Effector memory CD8-positive, alpha-beta T cell (primary cell): ENCODE results near the gene HTR3A.

Source experiments
- ATAC-seq: fragments of 150-1000 bp; cut with Tn5 transposase; replicated peaks from 2 replicates; pipeline ENCODE4 v1.10.0; 2021; ENCODE audit warnings: mild to moderate bottlenecking, moderate library complexity
- DNase-seq, 3 experiments: peaks; one replicate each; pipeline ENCODE4 v3.0.0; 2021
- H3K27ac Mint-ChIP-seq, 2 donors: one replicate each; pipeline ENCODE4 v1.8.0; 2022; ENCODE audit warnings: mild to moderate bottlenecking in 2 of 2, mixed read lengths in 2 of 2, moderate library complexity in 2 of 2
- H3K27me3 Mint-ChIP-seq, 2 donors: one replicate each; pipeline ENCODE4 v1.8.0; 2022; ENCODE audit warnings: mixed read lengths in 2 of 2
- H3K36me3 Mint-ChIP-seq: one replicate; pipeline ENCODE4 v1.8.0; 2022; ENCODE audit warnings: mild to moderate bottlenecking, moderate library complexity, mixed read lengths; ENCODE audit not compliant: insufficient read depth
- H3K4me1 Mint-ChIP-seq, 2 donors: one replicate each; pipeline ENCODE4 v1.8.0; 2022; ENCODE audit warnings: low read depth in 2 of 2, mixed read lengths in 2 of 2
- H3K4me3 Mint-ChIP-seq, 2 donors: one replicate each; pipeline ENCODE4 v1.8.0; 2022; ENCODE audit warnings: mild to moderate bottlenecking in 2 of 2, mixed read lengths in 2 of 2, moderate library complexity in 2 of 2
- H3K9me3 Mint-ChIP-seq, 2 donors: one replicate each; pipeline ENCODE4 v1.8.0; 2022; ENCODE audit warnings: mixed read lengths in 2 of 2

Gene HTR3A

DNA sequence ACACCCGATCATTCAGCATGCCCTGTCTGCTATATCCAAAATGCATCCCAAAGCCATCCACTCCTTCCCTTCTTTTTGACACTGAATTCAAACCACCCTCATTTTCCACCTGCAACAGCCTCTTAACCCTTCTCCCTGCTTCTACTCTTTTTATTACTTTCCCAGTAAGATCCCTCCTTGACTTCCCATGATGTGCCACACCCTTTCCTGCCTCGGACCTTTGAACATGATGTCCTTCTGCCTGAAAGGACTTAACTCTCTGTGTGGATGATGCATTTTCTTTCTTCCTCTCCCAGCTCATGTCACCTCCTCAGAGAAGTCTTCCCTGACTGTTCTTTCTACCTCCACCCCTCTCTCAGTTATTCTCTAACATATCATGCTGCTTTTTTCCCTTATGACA lies 36.5 kb downstream of the HTR3A start:
- peaks cover 3% of the 10 kb centered on the region for H3K36me3 Mint-ChIP-seq
- peaks cover 26 to 33% of the 10 kb centered on the region in 2 donors for H3K27me3 Mint-ChIP-seq
- no peak for ATAC-seq
- peaks cover 0 to 4% of the 10 kb centered on the region in 2 donors for H3K4me1 Mint-ChIP-seq
- H3K27ac Mint-ChIP-seq: no peak overlapping the region
- no peak for DNase-seq
- no peaks in the 10 kb centered on the region for H3K9me3 Mint-ChIP-seq
- H3K4me3 Mint-ChIP-seq: no peak overlapping the region

DNA sequence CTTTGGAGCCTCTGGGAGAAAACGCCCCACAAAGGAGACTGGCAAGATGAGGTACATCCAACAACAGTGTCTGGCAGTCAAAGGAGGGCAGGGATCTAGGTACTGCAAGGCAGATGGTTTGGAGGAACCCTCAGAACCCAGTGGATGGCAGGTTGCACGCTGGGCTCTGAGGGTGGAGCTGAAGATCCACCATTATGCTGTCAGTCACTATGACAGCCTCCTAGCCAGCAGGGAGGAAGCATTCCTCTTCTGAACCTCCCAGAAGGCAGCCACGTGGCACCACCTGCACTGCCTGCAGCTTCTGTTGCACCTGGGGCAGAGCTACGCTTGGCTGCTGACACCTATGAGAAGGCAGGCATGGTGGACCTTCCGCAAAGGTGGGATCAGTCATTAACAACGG lies 40.2 kb downstream of the HTR3A start:
- ATAC-seq (no peak), DNase-seq (no peak)
- no peak overlapping the region for H3K4me3 Mint-ChIP-seq
- no peaks in the 10 kb centered on the region for H3K9me3 Mint-ChIP-seq
- H3K4me1 Mint-ChIP-seq: no peaks in the 10 kb centered on the region
- H3K36me3 Mint-ChIP-seq: no peaks in the 10 kb centered on the region
- H3K27me3 Mint-ChIP-seq: peaks cover 31 to 40% of the 10 kb centered on the region in 2 donors
- H3K27ac Mint-ChIP-seq: no peak overlapping the region

DNA sequence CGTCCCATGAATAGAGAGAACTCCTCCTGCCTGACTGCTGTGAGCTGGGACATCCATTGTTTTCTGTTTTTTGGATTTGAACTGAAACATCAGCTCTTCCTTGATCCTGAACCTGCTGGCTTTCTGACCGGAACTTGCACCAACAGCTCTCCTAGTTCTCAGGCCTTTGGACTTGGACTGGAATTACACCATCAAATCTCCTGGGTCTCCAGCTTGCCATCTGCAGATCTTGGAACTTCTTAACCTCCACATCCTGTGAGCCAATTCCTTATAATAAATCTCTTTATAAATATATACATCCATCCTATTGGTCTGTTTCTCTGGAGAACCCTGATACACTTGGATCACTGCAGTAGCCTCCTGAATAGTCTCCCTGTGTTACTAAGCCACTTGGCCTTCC lies 42.1 kb downstream of the HTR3A start:
- DNase-seq (no peak), ATAC-seq (no peak)
- H3K4me3 Mint-ChIP-seq: no peak overlapping the region
- H3K27me3 Mint-ChIP-seq: peaks cover 20 to 29% of the 10 kb centered on the region in 2 donors
- H3K27ac Mint-ChIP-seq: no peak overlapping the region
- H3K4me1 Mint-ChIP-seq: no peaks in the 10 kb centered on the region
- H3K9me3 Mint-ChIP-seq: no peaks in the 10 kb centered on the region
- no peaks in the 10 kb centered on the region for H3K36me3 Mint-ChIP-seq

DNA sequence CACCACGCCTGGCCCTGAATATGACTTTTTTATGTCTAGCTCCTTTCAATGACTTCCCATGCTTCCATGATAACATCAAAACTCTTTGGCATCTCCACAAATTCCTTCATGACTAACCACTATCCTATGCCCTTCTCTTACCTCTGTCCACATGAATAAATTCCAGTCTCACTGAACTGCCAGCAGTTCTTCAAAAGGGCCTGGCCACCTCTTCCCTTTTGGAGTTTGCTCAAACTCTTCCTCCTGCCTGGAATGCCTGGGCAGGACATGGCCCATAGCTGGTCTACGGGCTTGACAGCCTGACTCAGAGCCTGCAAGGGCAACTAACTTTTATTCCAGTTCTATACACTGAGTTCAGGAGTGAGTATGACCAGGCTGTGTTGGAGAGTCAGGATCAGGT lies 42.8 kb downstream of the HTR3A start:
- DNase-seq (no peak), ATAC-seq (no peak)
- peaks cover 13 to 21% of the 10 kb centered on the region in 2 donors for H3K27me3 Mint-ChIP-seq
- no peaks in the 10 kb centered on the region for H3K9me3 Mint-ChIP-seq
- H3K4me3 Mint-ChIP-seq: no peak overlapping the region
- H3K4me1 Mint-ChIP-seq: no peaks in the 10 kb centered on the region
- no peak overlapping the region for H3K27ac Mint-ChIP-seq
- H3K36me3 Mint-ChIP-seq: no peaks in the 10 kb centered on the region

DNA sequence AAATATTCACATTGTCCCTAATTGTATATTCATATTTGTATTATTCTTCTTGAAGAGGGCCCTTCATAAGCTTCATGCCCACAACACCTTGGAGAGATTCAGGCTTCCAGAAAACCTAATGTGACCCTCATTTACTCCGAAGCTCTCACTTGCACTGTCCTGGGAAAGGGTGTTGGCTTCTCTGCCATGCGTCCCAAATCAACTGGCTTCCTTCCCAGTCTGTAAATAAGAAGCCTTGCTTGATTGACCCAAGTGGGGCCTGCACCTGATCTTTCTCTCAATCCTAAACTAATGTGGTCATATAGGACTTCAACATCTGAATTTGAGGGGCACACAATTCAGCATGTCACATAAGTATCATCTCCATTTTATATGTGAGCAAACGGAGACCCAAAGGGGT lies 44.1 kb downstream of the HTR3A start:
- peaks cover 11 to 17% of the 10 kb centered on the region in 2 donors for H3K27me3 Mint-ChIP-seq
- H3K36me3 Mint-ChIP-seq: no peaks in the 10 kb centered on the region
- H3K9me3 Mint-ChIP-seq: no peaks in the 10 kb centered on the region
- H3K4me1 Mint-ChIP-seq: no peaks in the 10 kb centered on the region
- H3K4me3 Mint-ChIP-seq: no peak overlapping the region
- ATAC-seq (no peak), DNase-seq (no peak)
- H3K27ac Mint-ChIP-seq: no peak overlapping the region

DNA sequence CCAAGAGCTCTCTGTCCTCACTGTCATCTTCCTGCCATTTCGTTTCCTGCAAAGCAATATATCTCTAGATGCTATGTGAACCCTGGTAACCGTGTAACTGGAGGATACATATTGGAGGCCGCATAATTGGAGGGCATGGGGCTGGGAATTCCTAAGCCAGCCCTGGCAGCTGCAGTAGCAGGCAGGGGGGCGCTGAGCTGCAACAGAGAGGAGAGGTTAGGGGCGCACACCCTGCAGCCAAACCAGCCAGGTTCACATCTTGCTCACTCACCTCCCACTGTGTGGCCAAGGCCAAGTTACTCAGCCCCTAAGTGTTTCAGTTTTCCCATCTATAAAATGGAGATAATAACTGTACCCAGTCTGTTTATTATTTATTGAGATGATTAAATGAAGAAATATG lies 44.7 kb downstream of the HTR3A start:
- Mint-ChIP-seq H3K4me1 (no peaks in the 10 kb centered on the region), H3K9me3 (no peaks in the 10 kb centered on the region), H3K4me3 (no peak overlapping the region), H3K36me3 (no peaks in the 10 kb centered on the region), H3K27ac (no peak overlapping the region), H3K27me3 (peaks cover 8 to 17% of the 10 kb centered on the region in 2 donors)
- ATAC-seq (no peak), DNase-seq (no peak)

DNA sequence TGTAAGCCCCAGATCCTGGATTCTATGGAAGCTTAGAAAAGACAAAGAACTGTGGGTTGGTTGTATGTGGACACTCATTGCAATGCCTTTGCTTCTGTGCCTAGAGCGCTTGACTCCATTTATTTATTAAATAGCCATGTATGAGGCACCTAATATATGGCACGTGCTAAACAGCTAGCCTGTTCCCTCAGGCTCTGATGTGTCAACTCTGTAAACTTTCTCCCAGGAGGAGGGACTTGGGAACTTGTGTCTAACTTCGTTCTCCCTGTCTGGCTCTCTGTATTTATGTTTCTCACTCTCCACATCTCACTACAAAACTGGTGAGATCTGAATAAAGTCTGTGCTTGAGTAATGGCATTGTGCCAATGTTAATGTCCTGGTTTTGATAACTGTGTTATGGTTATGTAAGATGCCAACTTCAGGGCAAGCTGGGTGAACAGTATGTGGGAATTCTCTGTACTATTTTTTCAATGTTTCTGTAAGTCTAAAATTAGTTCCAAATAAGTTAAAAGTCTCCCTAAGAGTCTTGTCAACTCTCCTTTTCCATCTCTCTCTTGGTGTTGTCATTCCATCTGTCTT lies 50.5 kb downstream of the HTR3A start:
- Mint-ChIP-seq H3K4me3 (no peak overlapping the region), H3K9me3 (no peaks in the 10 kb centered on the region), H3K36me3 (no peaks in the 10 kb centered on the region), H3K27ac (no peak overlapping the region), H3K4me1 (peaks cover 5% of the 10 kb centered on the region in 2 donors), H3K27me3 (peaks cover 13 to 25% of the 10 kb centered on the region in 2 donors)
- no peak for ATAC-seq
- no peak for DNase-seq

DNA sequence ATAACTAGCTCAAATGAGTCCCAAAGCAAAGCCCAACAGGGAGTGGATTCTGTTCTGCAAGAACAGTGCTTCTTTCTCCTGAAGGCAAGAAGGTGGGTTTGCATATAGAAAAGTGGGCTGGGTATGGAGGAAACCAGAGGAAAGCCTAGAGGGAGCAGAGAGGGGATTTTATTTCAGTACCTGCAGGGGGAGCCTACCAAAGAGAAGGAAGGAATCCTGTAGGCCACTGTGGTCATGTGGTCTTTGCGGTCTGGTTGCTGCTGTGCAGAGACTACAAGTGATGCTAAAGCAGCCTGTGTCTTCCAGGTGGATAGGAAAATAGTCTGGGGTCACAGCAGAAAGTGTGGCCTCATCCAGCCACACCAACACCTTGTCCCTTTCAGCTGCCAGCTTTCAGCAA lies 51.4 kb downstream of the HTR3A start:
- no peaks in the 10 kb centered on the region for H3K9me3 Mint-ChIP-seq
- peaks cover 5% of the 10 kb centered on the region in 2 donors for H3K4me1 Mint-ChIP-seq
- H3K36me3 Mint-ChIP-seq: no peaks in the 10 kb centered on the region
- ATAC-seq (peak; percentile 84), DNase-seq (peak; percentile 12 to 22 (median 20))
- H3K27me3 Mint-ChIP-seq: peaks cover 22 to 32% of the 10 kb centered on the region in 2 donors
- H3K4me3 Mint-ChIP-seq: no peak overlapping the region
- no peak overlapping the region for H3K27ac Mint-ChIP-seq

DNA sequence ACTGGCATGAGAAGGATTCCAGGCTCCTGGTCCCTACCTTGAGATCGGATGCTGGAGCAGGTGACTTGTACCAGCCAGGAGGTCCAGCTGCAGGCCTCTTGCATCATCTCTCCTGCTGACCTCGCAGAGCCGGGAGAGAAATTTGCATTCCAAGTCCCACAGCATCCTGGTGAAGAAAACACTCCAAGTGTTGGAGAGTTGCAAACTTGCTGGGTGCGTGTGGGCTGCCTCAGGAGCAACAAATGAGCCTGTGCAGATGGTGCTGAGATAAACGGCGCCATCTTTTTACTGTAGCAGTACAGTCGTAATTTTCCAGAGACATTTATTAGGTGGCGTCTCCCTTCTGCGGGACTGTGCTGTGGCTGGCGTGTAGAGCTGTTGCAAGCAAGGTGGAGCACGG lies 52.5 kb downstream of the HTR3A start:
- Mint-ChIP-seq H3K36me3 (no peaks in the 10 kb centered on the region), H3K27ac (no peak overlapping the region), H3K27me3 (peaks cover 32 to 33% of the 10 kb centered on the region in 2 donors), H3K9me3 (no peaks in the 10 kb centered on the region), H3K4me1 (peaks cover 5 to 6% of the 10 kb centered on the region in 2 donors), H3K4me3 (no peak overlapping the region)
- no peak for DNase-seq
- no peak for ATAC-seq

DNA sequence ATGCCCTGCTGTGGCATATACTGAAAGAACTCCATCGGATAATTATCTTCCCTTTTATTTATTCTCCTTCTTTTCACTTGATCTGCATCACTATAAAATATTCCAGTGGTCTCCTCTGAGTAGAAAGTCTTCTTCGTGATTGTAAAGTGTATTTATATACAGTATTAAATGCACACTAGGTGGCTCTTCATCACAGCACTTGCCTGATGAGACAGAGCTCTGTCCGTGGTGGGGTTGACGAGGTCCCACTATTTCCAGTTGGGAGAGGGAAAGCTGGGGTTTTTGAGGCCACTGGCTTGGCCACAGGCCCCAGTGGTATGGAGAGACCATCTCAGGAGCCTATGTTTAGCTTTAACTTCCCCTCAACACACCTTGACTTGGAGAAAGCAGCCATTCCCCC lies 53.0 kb downstream of the HTR3A start:
- no peak for DNase-seq

DNA sequence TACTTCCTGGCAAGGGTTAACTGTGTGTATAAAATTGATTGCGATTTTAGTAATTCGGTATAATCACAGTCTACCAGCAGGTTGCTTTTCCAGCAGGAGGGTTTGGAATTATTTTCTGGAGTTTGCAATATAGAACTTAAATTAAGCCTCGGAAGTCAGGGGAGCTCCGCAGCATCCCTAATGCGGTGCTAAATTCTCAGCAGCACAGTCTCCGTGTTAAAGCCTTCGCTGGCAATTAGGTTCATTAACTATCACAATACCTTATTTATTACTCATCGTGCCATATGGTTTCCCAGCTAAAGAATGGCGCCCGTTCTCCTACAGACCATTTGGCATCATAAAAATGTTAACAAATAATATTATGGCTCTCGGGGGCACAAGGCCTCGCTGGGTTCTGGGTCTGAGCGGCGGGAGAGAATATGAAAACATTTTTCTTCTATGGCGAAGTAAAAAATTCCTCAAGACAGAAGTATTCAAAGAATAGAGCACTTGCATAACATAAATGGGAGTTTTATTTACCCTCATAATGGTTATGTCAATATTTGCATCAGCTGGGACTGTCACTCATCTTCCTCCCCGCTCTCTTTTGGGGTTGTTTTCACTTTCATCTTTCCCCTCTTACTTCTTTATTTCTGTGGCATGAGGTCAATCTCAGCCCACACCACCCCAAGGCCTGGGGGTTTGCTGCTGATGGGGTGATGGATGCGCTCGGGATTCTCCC lies 56.5 kb downstream of the HTR3A start:
- ATAC-seq (no peak), DNase-seq (no peak)
- Mint-ChIP-seq H3K4me1 (peaks cover 5 to 7% of the 10 kb centered on the region in 2 donors), H3K9me3 (no peaks in the 10 kb centered on the region), H3K4me3 (no peak overlapping the region), H3K36me3 (no peaks in the 10 kb centered on the region), H3K27ac (no peak overlapping the region), H3K27me3 (peaks cover 41 to 45% of the 10 kb centered on the region in 2 donors)

More for the DNA sequence above, 53.0 kb downstream of the HTR3A start:
- peaks cover 32 to 33% of the 10 kb centered on the region in 2 donors for H3K27me3 Mint-ChIP-seq
- H3K27ac Mint-ChIP-seq: no peak overlapping the region
- peaks cover 5 to 6% of the 10 kb centered on the region in 2 donors for H3K4me1 Mint-ChIP-seq
- no peak for ATAC-seq
- H3K9me3 Mint-ChIP-seq: no peaks in the 10 kb centered on the region
- no peaks in the 10 kb centered on the region for H3K36me3 Mint-ChIP-seq
- H3K4me3 Mint-ChIP-seq: no peak overlapping the region

DNA sequence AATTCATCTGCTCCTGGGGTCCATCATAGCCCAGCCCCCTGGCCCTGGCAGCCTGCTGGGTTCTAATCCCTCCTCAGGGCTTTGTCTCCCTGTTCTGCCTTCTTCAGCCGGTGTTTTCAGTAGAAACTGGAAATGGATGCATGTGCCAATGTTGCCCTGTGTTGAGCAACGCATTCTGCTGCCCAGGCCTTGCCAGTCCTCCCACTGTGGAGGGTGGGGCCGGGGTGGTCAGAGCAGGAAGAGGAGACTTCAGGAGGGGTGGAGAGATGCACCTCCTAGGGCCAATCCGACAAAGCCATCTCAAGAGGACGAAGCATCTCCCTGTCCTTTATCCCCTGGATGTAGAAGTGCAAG lies 57.0 kb downstream of the HTR3A start:
- DNase-seq (no peak), ATAC-seq (no peak)
- H3K36me3 Mint-ChIP-seq: no peaks in the 10 kb centered on the region
- H3K9me3 Mint-ChIP-seq: no peaks in the 10 kb centered on the region
- no peak overlapping the region for H3K27ac Mint-ChIP-seq
- H3K4me1 Mint-ChIP-seq: peaks cover under 1 to 3% of the 10 kb centered on the region in 2 donors
- peaks cover 41 to 45% of the 10 kb centered on the region in 2 donors for H3K27me3 Mint-ChIP-seq
- no peak overlapping the region for H3K4me3 Mint-ChIP-seq

DNA sequence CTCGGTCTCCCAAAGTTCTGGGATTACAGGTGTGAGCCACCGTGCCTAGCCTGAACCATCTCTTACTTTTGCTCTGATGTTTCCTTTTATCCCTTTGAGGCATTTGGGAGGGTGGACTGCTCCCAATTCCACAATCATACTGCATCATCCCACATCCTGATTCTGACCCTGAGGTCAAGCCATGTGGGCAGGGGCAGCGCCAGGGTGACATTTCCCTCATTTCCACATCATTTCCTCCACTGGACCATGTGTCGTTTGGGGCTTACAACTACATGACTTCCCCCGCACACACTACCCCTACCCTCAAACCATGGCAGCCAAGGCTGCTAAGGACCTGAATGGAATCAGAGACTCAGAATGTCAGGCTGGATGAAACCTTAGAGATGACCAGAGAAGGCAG lies 58.2 kb downstream of the HTR3A start:
- Mint-ChIP-seq H3K27me3 (peaks cover 41% of the 10 kb centered on the region in 2 donors), H3K27ac (no peak overlapping the region), H3K36me3 (no peaks in the 10 kb centered on the region), H3K4me1 (peaks cover 0 to 3% of the 10 kb centered on the region in 2 donors), H3K9me3 (no peaks in the 10 kb centered on the region), H3K4me3 (no peak overlapping the region)
- DNase-seq: no peak
- ATAC-seq: no peak

DNA sequence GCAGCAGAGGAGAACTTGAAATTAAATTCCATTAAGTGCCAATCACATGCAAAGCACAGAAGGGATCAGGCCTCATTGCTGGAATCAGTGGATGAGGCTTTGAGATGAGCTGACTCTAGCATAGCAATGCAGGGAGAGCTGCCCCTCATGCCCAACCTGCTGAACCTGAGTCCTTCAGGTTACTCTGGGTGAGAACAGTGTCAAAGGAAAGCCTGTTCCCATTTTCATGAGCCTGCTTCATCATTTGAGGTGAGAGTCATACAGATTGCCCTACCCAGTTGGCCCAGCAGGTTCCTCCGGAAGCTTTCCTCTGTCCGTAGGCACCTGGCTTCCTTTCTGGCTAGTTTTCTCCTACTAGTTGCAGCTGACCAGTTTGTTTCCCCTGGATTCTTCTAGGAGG lies 58.7 kb downstream of the HTR3A start:
- ATAC-seq (no peak), DNase-seq (no peak)
- no peak overlapping the region for H3K4me3 Mint-ChIP-seq
- peaks cover 0 to 3% of the 10 kb centered on the region in 2 donors for H3K4me1 Mint-ChIP-seq
- H3K36me3 Mint-ChIP-seq: no peaks in the 10 kb centered on the region
- H3K27me3 Mint-ChIP-seq: peaks cover 36 to 41% of the 10 kb centered on the region in 2 donors
- H3K9me3 Mint-ChIP-seq: no peaks in the 10 kb centered on the region
- H3K27ac Mint-ChIP-seq: no peak overlapping the region
